Adrenal gland (tissue), 12 donors: ENCODE data around the gene CWC22. TPM values are rescaled to one million over a fixed set of nuclear protein-coding genes. Genes with fewer than 3 reads are reported as not detected.

Experiments
- DNase-seq, 7 donors: peaks; one replicate each; pipeline ENCODE4 v3.0.0-alpha.2; 2019 to 2020
- H3K27ac ChIP-seq, 5 donors: fragments of 200-600 bp; sonication (generic) in 4 of 5; 1 replicate in 3 of 5; 2 replicates in 2 of 5; pipeline versions ENCODE4 v1.5.1 to v1.8.0; 2016 to 2020; ENCODE audit warnings: mild to moderate bottlenecking in 1 of 5
- H3K27me3 ChIP-seq: fragments of 200-600 bp; 2 replicates; pipeline ENCODE4 v1.8.0; 2021
- H3K36me3 ChIP-seq, 2 donors: fragments of 200-600 bp; replicated peaks in 1 of 2; 1 replicate in 1 of 2; 2 replicates in 1 of 2; pipeline versions ENCODE4 v1.5.1 to v1.8.0; 2018 to 2022
- H3K4me1 ChIP-seq, 2 donors: fragments of 200-600 bp; replicated peaks in 1 of 2; 1 replicate in 1 of 2; 2 replicates in 1 of 2; pipeline versions ENCODE4 v1.5.1 to v1.8.0; 2018 to 2021
- H3K4me3 ChIP-seq, 4 donors: fragments of 200-600 bp; sonication (generic) in 3 of 4; one replicate each; pipeline ENCODE4 v1.5.1; 2016 to 2018
- H3K9me3 ChIP-seq, 3 donors: fragments of 200-600 bp; sonication (generic) in 1 of 3; replicated peaks in 1 of 3; 1 replicate in 2 of 3; 2 replicates in 1 of 3; pipeline versions ENCODE4 v1.5.1 to v1.8.0; 2016 to 2021
- POLR2A ChIP-seq, 2 donors: fragments of 450-650 bp; IDR thresholded peaks; one replicate each; pipeline ENCODE4 v1.6.1; 2017; ENCODE audit warnings: antibody characterized with exemption in 2 of 2, mild to moderate bottlenecking in 2 of 2, moderate library complexity in 1 of 2
- WGBS, 4 donors: extraction: QIAGEN DNeasy Blood & Tissue Kit in 2 of 4; methylation state at CpG; one replicate each; pipeline versions ENCODE4 v1.1.5 to v1.1.7; 2013 to 2017; 5-methylcytosine and 5-hydroxymethylcytosine counted together
- intact Hi-C, 2 donors: fragments of 100-400 bp; cut with DNase I; formaldehyde crosslinking; loops; one replicate each; pipeline versions ENCODE4 v1.14.1 to v1.15.0; 2022 to 2023
- polyA plus RNA-seq, 3 donors: library from polyadenylated mRNA; stranded (reverse); fragments of 200-250 nt in 2 of 3; fragments of 350-450 nt in 1 of 3; fragmentation: Illumina TruSeq in 1 of 3; extraction: RNeasy Lipid Tissue Mini Kit (QIAGEN cat#74804) in 1 of 3; gene quantifications; one replicate each; pipeline ENCODE4 v1.2.3, GENCODE V29; 2013 to 2014
- total RNA-seq, 9 donors: library from RNA; depleted of rRNA in 4 of 9; stranded (reverse); fragments of >200 nt in 4 of 9; fragments of 120-200 nt in 1 of 9; fragmentation: NEBNext Ultra II Directional in 1 of 9; extraction: Animal tissue kit (Norgen Biotek cat#: 25700) in 1 of 9; gene quantifications; one replicate each; pipeline versions ENCODE4 v1.1.0 to v1.2.4, GENCODE V29; 2013 to 2023
- TF ChIP-seq, protein P1 (sequence below), 6 experiments: fragments of 450-650 bp in 4 of 6; fragments of 200-600 bp in 2 of 6; sonication (generic) in 1 of 6; IDR thresholded peaks; 1 replicate in 5 of 6; 2 replicates in 1 of 6; pipeline versions ENCODE4 v1.5.1 to v1.8.0; 2016 to 2021; ENCODE audit warnings: antibody characterized with exemption in 6 of 6, mild to moderate bottlenecking in 2 of 6, moderate library complexity in 1 of 6
- donor health status: healthy with polysubstance abuse.
- donor health status: Bipolar disorder and iron deficiency.
- donor health status: DM: yes; HTN: yes; CAD: no.
- donor health status: DM: no; HTN: no; CAD: no.
- donor health status: DM: no; HTN: no; CAD: no.
- donor health status: DM: yes; HTN: yes; CAD: no.

The CWC22 gene
- total and polyA plus RNA-seq, 12 donors = 9.2 to 22.0 (median 14.9) TPM

GRCh38 chr2:179954026-179954425 lies 53.1 kb downstream of the CWC22 start:
- Histone ChIP-seq H3K4me3 (no peak overlapping the region), H3K9me3 (no peaks in the 10 kb centered on the region), H3K27ac (no peak overlapping the region), H3K4me1 (no peaks in the 10 kb centered on the region), H3K36me3 (peaks cover 0 to 50% of the 10 kb centered on the region in 2 donors), H3K27me3 (no peaks in the 10 kb centered on the region)
- intact Hi-C loops = no loop called here
- no peak for DNase-seq
- TF ChIP-seq POLR2A (IDR thresholded peaks at IDR 0.05) = no peak
- WGBS, 4 donors = 95 to 97% (median 96%) methylated on average over 4 of the region's 4 CpGs

DNA sequence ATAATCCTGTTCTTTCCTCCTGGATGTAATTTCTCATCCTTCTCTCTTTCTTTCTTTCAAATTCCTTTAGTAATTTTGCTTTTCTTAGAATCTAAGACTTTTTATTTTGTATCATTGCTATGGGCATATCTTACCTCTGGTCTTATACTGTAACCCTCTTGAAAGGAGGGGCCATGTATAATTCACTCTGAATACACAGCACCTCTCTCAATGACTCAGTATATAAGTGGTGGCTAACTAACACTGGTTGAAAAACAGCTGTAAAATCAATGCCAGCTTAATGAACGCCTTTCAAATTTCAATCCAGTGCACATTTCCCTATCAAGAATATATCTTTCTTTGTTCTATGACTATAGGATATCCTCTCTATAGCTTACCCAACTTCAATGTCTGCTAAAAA lies 53.7 kb downstream of the CWC22 start:
- Histone ChIP-seq H3K4me1 (no peaks in the 10 kb centered on the region), H3K27me3 (no peaks in the 10 kb centered on the region), H3K36me3 (peaks cover 0 to 50% of the 10 kb centered on the region in 2 donors), H3K9me3 (no peaks in the 10 kb centered on the region), H3K4me3 (no peak overlapping the region), H3K27ac (no peak overlapping the region)
- intact Hi-C loops = no loop called here
- DNase-seq = no peak
- WGBS, 4 donors = 94 to 100% (median 98%) methylated on average over 1 of the region's 1 CpG
- no peak for TF ChIP-seq POLR2A (IDR thresholded peaks at IDR 0.05)
- TF ChIP-seq, protein P1, sequence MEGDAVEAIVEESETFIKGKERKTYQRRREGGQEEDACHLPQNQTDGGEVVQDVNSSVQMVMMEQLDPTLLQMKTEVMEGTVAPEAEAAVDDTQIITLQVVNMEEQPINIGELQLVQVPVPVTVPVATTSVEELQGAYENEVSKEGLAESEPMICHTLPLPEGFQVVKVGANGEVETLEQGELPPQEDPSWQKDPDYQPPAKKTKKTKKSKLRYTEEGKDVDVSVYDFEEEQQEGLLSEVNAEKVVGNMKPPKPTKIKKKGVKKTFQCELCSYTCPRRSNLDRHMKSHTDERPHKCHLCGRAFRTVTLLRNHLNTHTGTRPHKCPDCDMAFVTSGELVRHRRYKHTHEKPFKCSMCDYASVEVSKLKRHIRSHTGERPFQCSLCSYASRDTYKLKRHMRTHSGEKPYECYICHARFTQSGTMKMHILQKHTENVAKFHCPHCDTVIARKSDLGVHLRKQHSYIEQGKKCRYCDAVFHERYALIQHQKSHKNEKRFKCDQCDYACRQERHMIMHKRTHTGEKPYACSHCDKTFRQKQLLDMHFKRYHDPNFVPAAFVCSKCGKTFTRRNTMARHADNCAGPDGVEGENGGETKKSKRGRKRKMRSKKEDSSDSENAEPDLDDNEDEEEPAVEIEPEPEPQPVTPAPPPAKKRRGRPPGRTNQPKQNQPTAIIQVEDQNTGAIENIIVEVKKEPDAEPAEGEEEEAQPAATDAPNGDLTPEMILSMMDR (IDR thresholded peaks at IDR 0.05) = no peak

GRCh38 chr2:179952658-179953057 lies 54.4 kb downstream of the CWC22 start:
- H3K4me3 ChIP-seq = no peak overlapping the region
- intact Hi-C loops = no loop called here
- TF ChIP-seq POLR2A (IDR thresholded peaks at IDR 0.05) = no peak
- TF ChIP-seq, protein P1 (IDR thresholded peaks at IDR 0.05) = no peak
- H3K4me1 ChIP-seq = no peaks in the 10 kb centered on the region
- no peak for DNase-seq
- WGBS, 4 donors = 91 to 94% (median 94%) methylated on average over 2 of the region's 2 CpGs
- peaks cover 0 to 50% of the 10 kb centered on the region in 2 donors for H3K36me3 ChIP-seq
- H3K9me3 ChIP-seq = no peaks in the 10 kb centered on the region
- no peak overlapping the region for H3K27ac ChIP-seq
- no peaks in the 10 kb centered on the region for H3K27me3 ChIP-seq

- H3K27me3 ChIP-seq = no peaks in the 10 kb centered on the region
- no peak for DNase-seq
- TF ChIP-seq POLR2A (IDR thresholded peaks at IDR 0.05) = no peak
- TF ChIP-seq, protein P1 (IDR thresholded peaks at IDR 0.05) = no peak
- no peaks in the 10 kb centered on the region for H3K9me3 ChIP-seq
- H3K36me3 ChIP-seq = peaks cover 0 to 50% of the 10 kb centered on the region in 2 donors
- 94 to 98% (median 97%) methylated on average over 1 of the region's 1 CpG for WGBS, 4 donors
- intact Hi-C loops = no loop called here
- no peak overlapping the region for H3K4me3 ChIP-seq
- H3K27ac ChIP-seq = no peak overlapping the region
- no peaks in the 10 kb centered on the region for H3K4me1 ChIP-seq
These were observed 55.4 kb downstream of the CWC22 start for GRCh38 chr2:179951680-179952079.

DNA sequence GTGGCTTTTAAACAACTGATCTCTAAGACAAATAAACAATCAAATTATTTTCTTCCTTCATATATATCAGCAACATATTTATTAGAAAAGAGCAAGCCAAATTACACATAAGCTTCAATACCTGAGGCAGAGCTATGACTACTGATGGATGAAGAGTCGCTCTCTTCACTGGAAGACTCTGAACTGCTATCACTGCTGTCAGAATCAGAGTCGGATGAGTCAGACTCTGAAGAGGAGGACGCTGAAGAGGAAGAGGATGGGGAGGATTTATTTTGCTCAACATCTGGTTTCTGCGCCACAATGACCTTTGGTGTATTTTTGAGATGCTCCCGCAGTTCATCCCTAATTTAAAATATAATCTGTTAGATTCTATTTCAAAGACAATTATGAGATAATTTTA lies 56.7 kb downstream of the CWC22 start:
- Histone ChIP-seq H3K9me3 (no peaks in the 10 kb centered on the region), H3K27ac (no peak overlapping the region), H3K4me3 (no peak overlapping the region), H3K27me3 (no peaks in the 10 kb centered on the region), H3K36me3 (peaks cover 0 to 50% of the 10 kb centered on the region in 2 donors), H3K4me1 (no peaks in the 10 kb centered on the region)
- TF ChIP-seq, protein P1 (IDR thresholded peaks at IDR 0.05) = no peak
- TF ChIP-seq POLR2A (IDR thresholded peaks at IDR 0.05) = no peak
- intact Hi-C loops = no loop called here
- DNase-seq = no peak
- WGBS, 4 donors = 83 to 88% (median 85%) methylated on average over 5 of the region's 5 CpGs
